GM21526 (cell line): Measurements from ENCODE around the gene DZIP1L.
A peak's percentile ranks its signal among the peaks of the same experiment; 100 is the strongest.

Experiments used
- ATAC-seq: cut with Tn5 transposase; IDR thresholded peaks from one replicate; pipeline ENCODE4 v1.9.1; 2021; ENCODE audit warnings: moderate library complexity; ENCODE audit not compliant: unreplicated experiment, low FRiP score

The DZIP1L gene

GRCh38 chr3:138042043-138042442, 73.4 kb downstream of the DZIP1L start:
- ATAC-seq = no peak

- no peak for ATAC-seq
Measured at GRCh38 chr3:138038725-138039462, 76.5 kb downstream of the DZIP1L start.

GRCh38 chr3:138036572-138036971, 78.8 kb downstream of the DZIP1L start:
- peak; percentile 51 for ATAC-seq

- no peak for ATAC-seq
Measured at GRCh38 chr3:138034918-138035317, 80.5 kb downstream of the DZIP1L start.

GRCh38 chr3:138033202-138033691, 82.2 kb downstream of the DZIP1L start:
- ATAC-seq = no peak

GRCh38 chr3:138032567-138032966, 82.8 kb downstream of the DZIP1L start:
- no peak for ATAC-seq

GRCh38 chr3:138031536-138031935, 83.9 kb downstream of the DZIP1L start:
- ATAC-seq = no peak

GRCh38 chr3:138030734-138031280, 84.6 kb downstream of the DZIP1L start:
- no peak for ATAC-seq

GRCh38 chr3:138027821-138028220, 87.6 kb downstream of the DZIP1L start:
- ATAC-seq = no peak

GRCh38 chr3:138025553-138025952, 89.9 kb downstream of the DZIP1L start:
- no peak for ATAC-seq

GRCh38 chr3:138023754-138024153, 91.7 kb downstream of the DZIP1L start:
- no peak for ATAC-seq

- no peak for ATAC-seq
Measured at GRCh38 chr3:138019281-138020069, 95.9 kb downstream of the DZIP1L start.

- ATAC-seq = no peak
Measured at GRCh38 chr3:138016065-138016464, 99.3 kb downstream of the DZIP1L start.

- no peak for ATAC-seq
Measured at GRCh38 chr3:138012526-138012925, 102.9 kb downstream of the DZIP1L start.
